H1 (cell line): ENCODE results near the gene BPIFB6. TPM values are rescaled to one million over a fixed set of nuclear protein-coding genes. Genes with fewer than 3 reads are reported as not detected.
A peak's percentile ranks its signal among the peaks of the same experiment; 100 is the strongest.

ENCODE experiments used
- CTCF ChIA-PET: fragments of 300-600 bp; sonication (Branson Sonifier 250); formaldehyde crosslinking; loops from one replicate; lab custom pipeline; 2021; ENCODE audit not compliant: partially characterized antibody; lab: Charles Lee
- POLR2A ChIA-PET: fragments of 300-600 bp; sonication (Branson Sonifier 250); formaldehyde crosslinking; loops from one replicate; lab custom pipeline; 2021; ENCODE audit warnings: inconsistent platforms; ENCODE audit not compliant: partially characterized antibody; lab: Charles Lee
- DNase-seq, 2 experiments: peaks; one replicate each; pipeline versions ENCODE4 v3.0.0 to v3.0.0-alpha.2; 2010 to 2022; ENCODE audit warnings: low spot score in 2 of 2, low read depth in 1 of 2, mixed read lengths in 1 of 2
- FAIRE-seq: peaks from 2 replicates; lab custom pipeline; 2011; peaks lifted over from hg19 to GRCh38; lab: Jason Lieb, UNC
- H2AFZ ChIP-seq: 2 replicates; pipeline ENCODE4 v1.8.1; 2012; ENCODE audit warnings: low read length, inconsistent platforms
- H2AK5ac ChIP-seq: 2 replicates; pipeline ENCODE4 v1.6.1; 2013; ENCODE audit warnings: low read depth, low read length
- H2BK120ac ChIP-seq: replicated peaks from 2 replicates; pipeline ENCODE3; 2013; ENCODE audit warnings: low read depth, low read length, inconsistent platforms
- H2BK12ac ChIP-seq: 2 replicates; pipeline ENCODE4 v1.6.1; 2013; ENCODE audit warnings: low read depth, low read length
- H2BK15ac ChIP-seq: 2 replicates; pipeline ENCODE4 v1.6.1; 2013; ENCODE audit warnings: low read length
- H2BK20ac ChIP-seq: 2 replicates; pipeline ENCODE4 v1.6.1; 2013; ENCODE audit warnings: low read length
- H2BK5ac ChIP-seq: 2 replicates; pipeline ENCODE4 v1.6.1; 2013; ENCODE audit warnings: low read depth, low read length
- H3K14ac ChIP-seq: 2 replicates; pipeline ENCODE4 v1.6.1; 2013; ENCODE audit warnings: inconsistent platforms; ENCODE audit not compliant: insufficient read length
- H3K18ac ChIP-seq: 2 replicates; pipeline ENCODE4 v1.6.1; 2013; ENCODE audit warnings: low read length; ENCODE audit errors: extremely low read depth
- H3K23ac ChIP-seq: 2 replicates; pipeline ENCODE4 v1.6.1; 2013; ENCODE audit warnings: inconsistent platforms; ENCODE audit not compliant: insufficient read length
- H3K23me2 ChIP-seq: 2 replicates; pipeline ENCODE4 v1.6.1; 2013; ENCODE audit warnings: low read depth, low read length
- H3K27ac ChIP-seq: 2 replicates; pipeline ENCODE4 v1.6.1; 2011; ENCODE audit warnings: low read depth, low read length, inconsistent platforms
- H3K27me3 ChIP-seq, 4 experiments: replicated peaks in 1 of 4; 1 replicate in 1 of 4; 2 replicates in 3 of 4; pipeline versions ENCODE4 v1.6.1 to v1.8.1; 2011 to 2013; ENCODE audit warnings: low read length in 3 of 4, mild to moderate bottlenecking in 3 of 4, inconsistent platforms in 2 of 4, mixed read lengths in 2 of 4, moderate library complexity in 1 of 4; ENCODE audit not compliant: control insufficient read depth in 3 of 4, insufficient read depth in 3 of 4; ENCODE audit errors: extremely low read depth in 1 of 4
- H3K36me3 ChIP-seq, 4 experiments: 2 replicates each; pipeline versions ENCODE4 v1.6.1 to v1.8.1; 2011 to 2013; ENCODE audit warnings: mild to moderate bottlenecking in 4 of 4, low read length in 3 of 4, moderate library complexity in 2 of 4, control low read depth in 1 of 4, inconsistent platforms in 1 of 4; ENCODE audit not compliant: insufficient read depth in 4 of 4, control insufficient read depth in 2 of 4
- H3K4ac ChIP-seq: replicated peaks from 2 replicates; pipeline ENCODE3; 2013; ENCODE audit warnings: low read length, low read depth, mixed read lengths, inconsistent platforms; ENCODE audit not compliant: insufficient read length
- H3K4me1 ChIP-seq, 4 experiments: replicated peaks in 1 of 4; 1 replicate in 1 of 4; 2 replicates in 3 of 4; pipeline versions ENCODE4 v1.6.1 to v1.8.1; 2011 to 2013; ENCODE audit warnings: low read length in 3 of 4, inconsistent platforms in 2 of 4, mixed read lengths in 1 of 4; ENCODE audit not compliant: insufficient read depth in 4 of 4, control insufficient read depth in 3 of 4
- H3K4me2 ChIP-seq, 2 experiments: 2 replicates each; pipeline versions ENCODE4 v1.6.1 to v1.8.1; 2011 to 2013; ENCODE audit warnings: low read depth in 2 of 2, low read length in 2 of 2, control low read depth in 1 of 2, inconsistent platforms in 1 of 2, mild to moderate bottlenecking in 1 of 2; ENCODE audit not compliant: insufficient read depth in 1 of 2
- H3K4me3 ChIP-seq, 4 experiments: fragments of 200-600, 300-600 bp in 1 of 4; sonication (generic), shearing (Covaris generic), sonication (Bioruptor Twin) in 1 of 4; 2 replicates each; pipeline versions ENCODE4 v1.5.1 to v1.8.1; 2011 to 2016; ENCODE audit warnings: low read length in 4 of 4, low read depth in 3 of 4, control low read depth in 2 of 4, inconsistent platforms in 2 of 4, mild to moderate bottlenecking in 2 of 4, mixed read lengths in 1 of 4, moderate library complexity in 1 of 4; ENCODE audit not compliant: insufficient read depth in 2 of 4; ENCODE audit errors: extremely low read depth in 1 of 4
- H3K56ac ChIP-seq: replicated peaks from 2 replicates; pipeline ENCODE3; 2013; ENCODE audit warnings: low read depth, mild to moderate bottlenecking, mixed read lengths, low read length, inconsistent platforms; ENCODE audit not compliant: insufficient read length
- H3K79me1 ChIP-seq: 2 replicates; pipeline ENCODE4 v1.6.1; 2013; ENCODE audit warnings: low read depth, low read length, control low read depth
- H3K79me2 ChIP-seq, 2 experiments: 2 replicates each; pipeline versions ENCODE4 v1.6.1 to v1.8.1; 2012 to 2013; ENCODE audit warnings: low read length in 2 of 2, mild to moderate bottlenecking in 2 of 2, inconsistent platforms in 1 of 2; ENCODE audit not compliant: insufficient read depth in 2 of 2, control insufficient read depth in 1 of 2
- H3K9ac ChIP-seq, 4 experiments: replicated peaks in 1 of 4; 1 replicate in 1 of 4; 2 replicates in 3 of 4; pipeline versions ENCODE4 v1.6.1 to v1.8.1; 2011 to 2013; ENCODE audit warnings: low read depth in 3 of 4, low read length in 3 of 4, control low read depth in 2 of 4, mild to moderate bottlenecking in 2 of 4, moderate library complexity in 2 of 4, inconsistent platforms in 1 of 4; ENCODE audit errors: extremely low read depth in 1 of 4
- H3K9me3 ChIP-seq, 2 experiments: 2 replicates each; pipeline versions ENCODE4 v1.6.1 to v1.8.1; 2012 to 2013; ENCODE audit warnings: mild to moderate bottlenecking in 2 of 2, moderate library complexity in 2 of 2, control low read depth in 1 of 2, inconsistent platforms in 1 of 2, low read depth in 1 of 2, low read length in 1 of 2, mixed read lengths in 1 of 2; ENCODE audit not compliant: insufficient read depth in 2 of 2
- H4K20me1 ChIP-seq, 2 experiments: replicated peaks in 1 of 2; 2 replicates each; pipeline versions ENCODE3 to v1.8.1; 2011 to 2013; ENCODE audit warnings: inconsistent platforms in 2 of 2, low read length in 2 of 2, mild to moderate bottlenecking in 1 of 2; ENCODE audit not compliant: insufficient read depth in 2 of 2, control insufficient read depth in 1 of 2
- H4K5ac ChIP-seq: 2 replicates; pipeline ENCODE4 v1.6.1; 2013; ENCODE audit warnings: low read length, low read depth, mixed read lengths, inconsistent platforms; ENCODE audit not compliant: insufficient read length
- H4K8ac ChIP-seq: 2 replicates; pipeline ENCODE4 v1.8.0; 2013; ENCODE audit warnings: mild to moderate bottlenecking, moderate library complexity, low read length, inconsistent platforms; ENCODE audit not compliant: insufficient read depth; ENCODE audit errors: extremely low read depth
- H4K91ac ChIP-seq: replicated peaks from 2 replicates; pipeline ENCODE3; 2013; ENCODE audit warnings: low read length, mixed read lengths, inconsistent platforms; ENCODE audit not compliant: insufficient read length
- CBX5 ChIP-seq: fragments of 300-800, 300-1000 bp; sonication (generic); IDR thresholded peaks from 2 replicates; pipeline ENCODE4 v1.7.1; 2016; ENCODE audit warnings: antibody characterized with exemption, low read length, low read depth
- CEBPB ChIP-seq: IDR thresholded peaks from 2 replicates; pipeline ENCODE4 v1.6.1; 2012; ENCODE audit warnings: low read depth, low read length
- CHD1 ChIP-seq: IDR thresholded peaks from 2 replicates; pipeline ENCODE4 v1.6.1; 2012; ENCODE audit warnings: low read depth, low read length, improper control_type of control experiment
- EGR1 ChIP-seq: IDR thresholded peaks from 2 replicates; pipeline ENCODE4 v1.6.1; 2011; ENCODE audit warnings: low read depth, low read length, borderline replicate concordance
- GABPA ChIP-seq: IDR thresholded peaks from 2 replicates; pipeline ENCODE4 v1.6.1; 2011; ENCODE audit warnings: mild to moderate bottlenecking, low read length, moderate library complexity, borderline replicate concordance; ENCODE audit not compliant: insufficient read depth
- KDM4A ChIP-seq: IDR thresholded peaks from one replicate; pipeline ENCODE4 v1.7.1; 2012; ENCODE audit warnings: low read depth, mild to moderate bottlenecking, moderate library complexity, low read length, inconsistent platforms; ENCODE audit not compliant: severe bottlenecking
- MAFK ChIP-seq: IDR thresholded peaks from 2 replicates; pipeline ENCODE4 v1.6.1; 2012; ENCODE audit warnings: low read depth, mild to moderate bottlenecking, improper control_type of control experiment, low read length
- NANOG ChIP-seq: IDR thresholded peaks from 2 replicates; pipeline ENCODE4 v1.6.1; 2011; ENCODE audit warnings: low read length, low read depth, mild to moderate bottlenecking, inconsistent platforms; ENCODE audit not compliant: insufficient read depth, poor library complexity, severe bottlenecking
- SRF ChIP-seq: IDR thresholded peaks from 2 replicates; pipeline ENCODE4 v1.6.1; 2011; ENCODE audit warnings: mild to moderate bottlenecking, low read depth, low read length, moderate library complexity
- TAF1 ChIP-seq: IDR thresholded peaks from 2 replicates; pipeline ENCODE4 v1.6.1; 2011; ENCODE audit warnings: mild to moderate bottlenecking, low read depth, low read length
- TAF7 ChIP-seq: optimal IDR thresholded peaks from 2 replicates; pipeline ENCODE3; 2011; ENCODE audit warnings: low read depth, mild to moderate bottlenecking, inconsistent platforms, low read length, moderate library complexity, borderline replicate concordance
- TBP ChIP-seq: IDR thresholded peaks from 2 replicates; pipeline ENCODE4 v1.6.1; 2011; ENCODE audit warnings: low read depth, low read length, improper control_type of control experiment
- ZNF274 ChIP-seq: IDR thresholded peaks from 2 replicates; pipeline ENCODE4 v1.7.0; 2012; ENCODE audit warnings: low read length, borderline replicate concordance; ENCODE audit errors: extremely low read depth
- WGBS, 2 experiments: shearing (Covaris generic) in 1 of 2; methylation state at CpG; one replicate each; pipeline versions ENCODE4 v1.1.6 to v1.1.7; 2013 to 2015; ENCODE audit warnings: low lambda C conversion rate in 2 of 2, mixed read lengths in 2 of 2, inconsistent platforms in 1 of 2, low coverage in 1 of 2, missing lambda C conversion rate in 1 of 2; ENCODE audit not compliant: insufficient replicate concordance in 2 of 2, insufficient coverage in 1 of 2, insufficient read length in 1 of 2; ENCODE audit errors: extremely low coverage in 1 of 2, missing lambda C conversion rate in 1 of 2; 5-methylcytosine and 5-hydroxymethylcytosine counted together
- polyA plus RNA-seq, 7 experiments: library from polyadenylated mRNA; depleted of rRNA in 3 of 7; stranded (reverse) in 5 of 7; unstranded in 2 of 7; fragments of >200 nt in 5 of 7; fragments of 200-250 nt in 2 of 7; gene quantifications; 1 replicate in 5 of 7; 2 replicates in 1 of 7; 4 replicates in 1 of 7; pipeline versions ENCODE4 v1.2.1 to v1.2.3, GENCODE V29; 2011 to 2013; ENCODE audit warnings: missing spikeins in 2 of 7, mixed read lengths in 2 of 7
- total RNA-seq: library from RNA; stranded (reverse); fragmentation: NEBNext Ultra II Directional; extraction: Animal tissue kit (Norgen Biotek cat#: 25700); gene quantifications from 2 replicates; pipeline ENCODE4 v1.2.1, GENCODE V29; 2021

BPIFB6 gene
- total and polyA plus RNA-seq, 2 of the 8 experiments (the other 6 are each of a cell fraction or from before 2014, with no cell fraction given): not detected

DNA sequence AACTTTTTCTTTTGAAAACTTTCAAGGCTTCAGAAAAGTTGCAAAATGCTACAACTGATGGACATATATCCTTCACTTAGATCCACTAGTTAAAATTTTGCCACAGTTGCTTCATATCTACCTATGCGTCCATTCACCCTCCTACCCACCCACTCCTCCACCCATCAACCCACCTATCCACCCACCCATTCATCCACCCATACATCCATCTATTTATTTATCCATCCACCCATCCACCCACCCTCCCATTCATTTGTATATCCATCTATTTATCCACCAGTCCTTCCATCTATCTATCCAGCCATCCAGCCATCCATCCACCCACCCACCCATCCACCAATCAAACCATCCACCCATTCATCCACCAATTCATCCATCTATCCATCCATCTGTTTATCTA, 61.6 kb downstream of the BPIFB6 start:
- Histone ChIP-seq H2AFZ (no peak overlapping the region), H2BK120ac (no peak overlapping the region), H3K18ac (no peak overlapping the region), H3K4me1 (no peaks in the 10 kb centered on the region), H3K9ac (no peak overlapping the region), H4K91ac (no peak overlapping the region), H3K14ac (no peak overlapping the region), H2BK12ac (no peak overlapping the region), H2AK5ac (no peak overlapping the region), H3K56ac (peak overlapping the region; percentile 54), H4K8ac (no peak overlapping the region), H4K20me1 (no peaks in the 10 kb centered on the region), H4K5ac (no peak overlapping the region), H3K23me2 (peaks cover 7% of the 10 kb centered on the region; the same call in 1 of the 2 replicates), H3K27ac (no peak overlapping the region), H3K9me3 (no peaks in the 10 kb centered on the region), H3K4me3 (no peak overlapping the region), H3K36me3 (no peaks in the 10 kb centered on the region), H2BK20ac (no peak overlapping the region), H3K79me1 (no peaks in the 10 kb centered on the region), H2BK15ac (no peak overlapping the region), H3K23ac (no peak overlapping the region), H3K4ac (no peak overlapping the region), H3K79me2 (no peaks in the 10 kb centered on the region), H3K4me2 (no peak overlapping the region), H3K27me3 (no peaks in the 10 kb centered on the region), H2BK5ac (no peak overlapping the region)
- FAIRE-seq (no peak), DNase-seq (no peak)
- ChIA-PET CTCF (interaction anchor here (0.5 to 1.8 kb wide), 2 partner anchors 98 to 156 kb away, joined by 3 to 6 read pairs; no protein-coding TSS in a partner anchor), POLR2A (no interaction called here)
- WGBS, 2 experiments: 100% methylated on average over 1 of the region's 1 CpG; no CpG with 5 or more reads in 1 of the 2 experiments
- TF ChIP-seq CBX5 (no peak), TAF1 (no peak), EGR1 (no peak), CEBPB (no peak), GABPA (no peak), TAF7 (no peak), TBP (no peak), KDM4A (no peak), SRF (no peak), MAFK (no peak), NANOG (no peak), CHD1 (no peak), ZNF274 (no peak)
